Activated CD8-positive, alpha-beta T cell treated with anti-CD3 and anti-CD28 coated beads for 36 hours (primary cell): ENCODE measurements around the gene PIP5K1B. TPM values are rescaled to one million over a fixed set of nuclear protein-coding genes. Genes with fewer than 3 reads are reported as not detected.

ENCODE experiments used
- ATAC-seq: fragments of 200-7000 bp; cut with Tn5 transposase; one replicate; pipeline ENCODE4 v1.10.0; 2021; ENCODE audit warnings: mild to moderate bottlenecking, moderate library complexity
- CTCF ChIA-PET: fragments of 350-600 bp; sonication (Branson Sonifier 250); formaldehyde crosslinking; loops from one replicate; lab custom pipeline; 2021; ENCODE audit warnings: antibody characterized with exemption; lab: Charles Lee
- POLR2A ChIA-PET: fragments of 350-600 bp; sonication (Branson Sonifier 250); formaldehyde crosslinking; loops from one replicate; lab custom pipeline; 2021; ENCODE audit warnings: antibody characterized with exemption; lab: Charles Lee
- DNase-seq: peaks from one replicate; pipeline ENCODE4 v3.0.0-alpha.2; 2020
- H3K27ac Mint-ChIP-seq: one replicate; pipeline ENCODE4 v1.8.0; 2021; ENCODE audit warnings: mild to moderate bottlenecking, mixed read lengths
- H3K27me3 Mint-ChIP-seq: one replicate; pipeline ENCODE4 v1.8.0; 2021; ENCODE audit warnings: mixed read lengths
- H3K36me3 Mint-ChIP-seq: one replicate; pipeline ENCODE4 v1.8.0; 2021; ENCODE audit warnings: low read depth, mixed read lengths
- H3K4me1 Mint-ChIP-seq: one replicate; pipeline ENCODE4 v1.8.0; 2021; ENCODE audit warnings: low read depth, mixed read lengths
- H3K4me3 Mint-ChIP-seq: one replicate; pipeline ENCODE4 v1.8.0; 2021; ENCODE audit warnings: mild to moderate bottlenecking, moderate library complexity, mixed read lengths
- H3K9me3 Mint-ChIP-seq: one replicate; pipeline ENCODE4 v1.8.0; 2021; ENCODE audit warnings: mixed read lengths
- intact Hi-C: fragments of 100-400 bp; cut with micrococcal nuclease; formaldehyde crosslinking; loops from one replicate; pipeline ENCODE4 v1.10.0; 2022
- total RNA-seq, 2 experiments: library from RNA; stranded (reverse); gene quantifications; one replicate each; pipeline ENCODE4 v1.2.3, GENCODE V29; 2021
- TF ChIP-seq, protein P1 (sequence below): fragments of 200-600 bp; IDR thresholded peaks from one replicate; pipeline ENCODE4 v1.8.0; 2022; ENCODE audit warnings: antibody characterized with exemption, mild to moderate bottlenecking

The PIP5K1B gene
- total RNA-seq, 2 experiments from 2014 or later = 0.43 to 0.98 TPM

DNA sequence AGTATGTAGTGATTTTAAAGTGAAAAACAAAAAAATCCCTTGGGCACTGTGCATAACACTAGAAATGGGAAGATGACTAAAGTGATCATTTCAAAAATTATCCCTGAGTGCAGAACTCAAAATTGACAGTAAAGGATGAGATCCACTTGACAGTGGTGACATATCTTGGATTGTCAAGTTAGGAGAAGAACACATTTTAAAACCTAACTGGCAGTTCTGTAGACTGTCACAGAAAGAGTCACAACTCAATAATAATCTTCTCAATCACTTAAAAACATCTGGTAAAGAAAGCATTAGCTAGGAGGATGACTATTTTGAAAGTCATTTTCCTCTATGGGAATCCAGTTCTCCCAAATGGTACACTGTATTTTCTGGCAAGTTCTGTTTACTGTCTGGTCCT lies 127.1 kb downstream of the PIP5K1B start:
- Mint-ChIP-seq H3K4me1 (no peaks in the 10 kb centered on the region), H3K4me3 (no peak overlapping the region), H3K27me3 (peaks cover under 1% of the 10 kb centered on the region), H3K36me3 (no peaks in the 10 kb centered on the region), H3K27ac (no peak overlapping the region), H3K9me3 (no peaks in the 10 kb centered on the region)
- TF ChIP-seq, protein P1, sequence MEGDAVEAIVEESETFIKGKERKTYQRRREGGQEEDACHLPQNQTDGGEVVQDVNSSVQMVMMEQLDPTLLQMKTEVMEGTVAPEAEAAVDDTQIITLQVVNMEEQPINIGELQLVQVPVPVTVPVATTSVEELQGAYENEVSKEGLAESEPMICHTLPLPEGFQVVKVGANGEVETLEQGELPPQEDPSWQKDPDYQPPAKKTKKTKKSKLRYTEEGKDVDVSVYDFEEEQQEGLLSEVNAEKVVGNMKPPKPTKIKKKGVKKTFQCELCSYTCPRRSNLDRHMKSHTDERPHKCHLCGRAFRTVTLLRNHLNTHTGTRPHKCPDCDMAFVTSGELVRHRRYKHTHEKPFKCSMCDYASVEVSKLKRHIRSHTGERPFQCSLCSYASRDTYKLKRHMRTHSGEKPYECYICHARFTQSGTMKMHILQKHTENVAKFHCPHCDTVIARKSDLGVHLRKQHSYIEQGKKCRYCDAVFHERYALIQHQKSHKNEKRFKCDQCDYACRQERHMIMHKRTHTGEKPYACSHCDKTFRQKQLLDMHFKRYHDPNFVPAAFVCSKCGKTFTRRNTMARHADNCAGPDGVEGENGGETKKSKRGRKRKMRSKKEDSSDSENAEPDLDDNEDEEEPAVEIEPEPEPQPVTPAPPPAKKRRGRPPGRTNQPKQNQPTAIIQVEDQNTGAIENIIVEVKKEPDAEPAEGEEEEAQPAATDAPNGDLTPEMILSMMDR = no peak
- intact Hi-C loops = no loop called here
- ChIA-PET CTCF (no interaction called here), POLR2A (no interaction called here)
- ATAC-seq (no peak), DNase-seq (no peak)

DNA sequence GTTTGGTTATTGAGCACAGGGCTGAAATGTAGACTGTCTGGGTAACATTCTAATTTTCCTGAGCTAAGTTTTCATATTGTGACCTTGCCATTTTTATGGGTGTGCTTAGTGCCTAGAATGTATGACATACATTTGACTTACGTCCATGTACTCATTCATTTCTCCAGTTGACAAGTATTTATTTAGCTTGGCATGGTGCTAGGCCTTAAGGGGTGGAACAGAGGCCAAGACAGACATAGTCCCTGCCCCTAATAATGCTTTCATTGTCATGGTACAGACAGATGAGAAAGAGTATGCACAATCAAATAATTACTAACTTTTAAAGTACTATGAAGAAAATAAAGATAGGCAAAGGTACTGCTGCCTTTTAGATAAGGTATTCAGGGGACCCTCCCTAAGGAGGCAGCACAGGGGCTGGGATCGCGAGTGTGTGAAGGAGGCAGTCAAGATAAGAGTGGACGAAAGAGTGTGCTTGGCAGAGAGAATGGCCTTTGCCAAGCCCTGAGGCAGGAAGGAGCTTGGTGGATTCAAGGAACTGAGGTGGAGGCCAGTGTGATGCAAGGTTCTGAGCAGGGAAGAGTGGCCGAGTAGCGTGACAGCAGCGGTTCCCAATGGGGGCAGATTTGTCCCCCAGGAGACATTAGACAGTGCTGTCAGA lies 128.0 kb downstream of the PIP5K1B start:
- Mint-ChIP-seq H3K27ac (no peak overlapping the region), H3K4me3 (no peak overlapping the region), H3K9me3 (no peaks in the 10 kb centered on the region), H3K36me3 (no peaks in the 10 kb centered on the region), H3K4me1 (no peaks in the 10 kb centered on the region), H3K27me3 (no peaks in the 10 kb centered on the region)
- ChIA-PET CTCF (no interaction called here), POLR2A (no interaction called here)
- no peak for ATAC-seq
- intact Hi-C loops = no loop called here
- DNase-seq = no peak
- TF ChIP-seq, protein P1 = no peak

DNA sequence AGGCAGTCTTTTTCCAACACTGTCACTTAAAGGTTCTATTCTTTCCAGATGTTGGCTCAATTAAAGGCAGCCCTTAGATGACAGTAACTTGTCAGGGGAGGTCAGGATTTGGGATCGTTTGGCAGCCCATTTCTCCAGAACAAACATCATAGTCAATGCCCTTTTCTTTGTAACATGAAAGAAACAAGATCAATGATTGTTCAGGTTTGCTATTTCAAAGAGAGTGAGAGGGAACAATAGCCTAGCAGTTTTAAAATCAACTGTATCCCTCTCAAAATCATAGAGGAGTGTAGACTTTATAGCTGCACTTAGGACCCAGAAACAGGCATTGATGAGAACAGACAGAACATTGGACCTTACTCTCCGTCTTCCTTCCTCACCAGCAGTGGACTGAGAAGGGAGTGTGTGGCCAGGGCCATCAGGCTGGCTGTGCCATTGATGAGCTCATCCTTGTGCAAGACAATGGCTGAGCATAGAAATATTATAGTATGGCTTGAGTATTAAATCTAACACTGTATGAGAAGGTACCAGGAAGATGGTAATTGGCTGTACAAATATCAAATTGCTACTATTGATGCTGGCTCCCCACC lies 130.0 kb downstream of the PIP5K1B start:
- Mint-ChIP-seq H3K27me3 (peaks cover 1% of the 10 kb centered on the region), H3K4me1 (no peaks in the 10 kb centered on the region), H3K4me3 (no peak overlapping the region), H3K27ac (no peak overlapping the region), H3K9me3 (no peaks in the 10 kb centered on the region), H3K36me3 (no peaks in the 10 kb centered on the region)
- TF ChIP-seq, protein P1 = no peak
- CTCF ChIA-PET = no interaction called here
- intact Hi-C loops = no loop called here
- ATAC-seq = no peak
- DNase-seq = no peak
- POLR2A ChIA-PET = no interaction called here

DNA sequence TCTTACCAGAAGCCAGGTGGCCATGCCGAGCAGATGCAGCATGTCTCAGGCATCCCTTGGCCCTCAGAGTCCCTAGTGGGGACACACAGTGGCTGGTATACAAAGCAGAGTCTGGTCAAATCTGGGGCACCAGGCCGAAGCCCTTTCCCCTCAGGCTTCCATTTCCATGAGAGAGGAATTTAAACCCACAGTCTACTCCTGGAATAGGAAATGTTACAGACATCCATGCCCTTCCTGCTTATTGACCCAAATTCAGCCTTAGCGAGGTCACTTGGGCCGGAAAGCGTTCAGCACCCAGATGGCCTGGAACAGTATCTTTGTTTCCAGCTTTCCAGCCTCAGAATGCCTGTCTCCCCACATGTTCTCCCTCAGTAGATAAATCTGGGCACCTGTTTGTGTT lies 131.7 kb downstream of the PIP5K1B start:
- ChIA-PET CTCF (interaction anchor here (1.1 kb wide), 1 partner anchor 8 kb away, joined by 5 read pairs; no protein-coding TSS in a partner anchor), POLR2A (no interaction called here)
- Mint-ChIP-seq H3K27ac (no peak overlapping the region), H3K36me3 (no peaks in the 10 kb centered on the region), H3K9me3 (no peaks in the 10 kb centered on the region), H3K27me3 (peaks cover 1% of the 10 kb centered on the region), H3K4me1 (no peaks in the 10 kb centered on the region), H3K4me3 (no peak overlapping the region)
- DNase-seq (no peak), ATAC-seq (no peak)
- intact Hi-C loops = no loop called here
- TF ChIP-seq, protein P1 = no peak

DNA sequence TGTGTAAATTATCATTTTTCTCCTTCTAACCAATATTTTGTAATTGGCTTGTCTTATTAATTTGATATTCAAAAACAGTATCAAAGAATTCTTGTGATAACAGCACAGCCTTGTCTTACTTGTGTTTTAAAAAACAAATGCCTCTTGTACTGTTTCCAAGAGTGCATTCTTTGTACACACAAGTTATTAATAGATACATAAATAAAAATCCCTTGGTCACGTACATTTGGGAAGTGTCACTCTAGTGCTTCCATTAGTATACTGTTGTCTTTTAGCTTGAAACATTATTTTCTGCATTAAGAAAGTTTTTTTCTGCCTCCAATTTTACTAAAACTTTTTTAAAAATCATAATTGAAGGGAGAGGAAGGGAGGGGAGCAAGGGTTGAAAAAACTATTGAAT lies 133.2 kb downstream of the PIP5K1B start:
- H3K4me1 Mint-ChIP-seq = no peaks in the 10 kb centered on the region
- no peak overlapping the region for H3K4me3 Mint-ChIP-seq
- ATAC-seq (no peak), DNase-seq (no peak)
- TF ChIP-seq, protein P1 = no peak
- H3K27me3 Mint-ChIP-seq = peaks cover 1% of the 10 kb centered on the region
- no peaks in the 10 kb centered on the region for H3K36me3 Mint-ChIP-seq
- ChIA-PET CTCF (interaction anchor here (1.0 kb wide), 1 partner anchor 278 kb away, joined by 3 read pairs; no protein-coding TSS in a partner anchor), POLR2A (no interaction called here)
- no peaks in the 10 kb centered on the region for H3K9me3 Mint-ChIP-seq
- H3K27ac Mint-ChIP-seq = no peak overlapping the region
- intact Hi-C loops = no loop called here
